GM10266 (cell line): Measurements from ENCODE around the gene SNRNP48.

ENCODE experiments used
- DNase-seq: peaks from one replicate; pipeline ENCODE4 v3.0.0; 2012; ENCODE audit errors: extremely low spot score
- TF ChIP-seq, protein P1 (sequence below): IDR thresholded peaks from 2 replicates; pipeline ENCODE4 v1.5.1; 2012; ENCODE audit warnings: mild to moderate bottlenecking, low read depth; ENCODE audit not compliant: control insufficient read depth, insufficient read depth; ENCODE audit errors: missing control alignments

The SNRNP48 gene

DNA sequence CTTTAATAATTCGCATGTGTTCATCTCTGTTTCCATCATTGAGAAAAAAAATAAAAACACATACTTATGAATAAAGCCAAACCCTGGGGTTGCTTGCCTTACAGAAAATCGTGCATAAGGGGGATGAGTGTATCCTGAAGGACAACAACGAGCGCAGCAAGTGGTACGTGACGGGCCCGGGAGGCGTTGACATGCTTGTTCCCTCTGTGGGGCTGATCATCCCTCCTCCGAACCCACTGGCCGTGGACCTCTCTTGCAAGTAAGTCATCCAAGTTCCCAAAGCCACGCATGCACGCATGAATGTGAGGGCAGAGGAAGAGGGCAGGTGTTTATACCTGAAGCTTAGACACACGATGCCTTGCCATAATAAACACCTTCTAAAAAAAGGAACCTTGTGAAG, 20.9 kb upstream of the SNRNP48 start:
- no peak for DNase-seq
- TF ChIP-seq, protein P1, sequence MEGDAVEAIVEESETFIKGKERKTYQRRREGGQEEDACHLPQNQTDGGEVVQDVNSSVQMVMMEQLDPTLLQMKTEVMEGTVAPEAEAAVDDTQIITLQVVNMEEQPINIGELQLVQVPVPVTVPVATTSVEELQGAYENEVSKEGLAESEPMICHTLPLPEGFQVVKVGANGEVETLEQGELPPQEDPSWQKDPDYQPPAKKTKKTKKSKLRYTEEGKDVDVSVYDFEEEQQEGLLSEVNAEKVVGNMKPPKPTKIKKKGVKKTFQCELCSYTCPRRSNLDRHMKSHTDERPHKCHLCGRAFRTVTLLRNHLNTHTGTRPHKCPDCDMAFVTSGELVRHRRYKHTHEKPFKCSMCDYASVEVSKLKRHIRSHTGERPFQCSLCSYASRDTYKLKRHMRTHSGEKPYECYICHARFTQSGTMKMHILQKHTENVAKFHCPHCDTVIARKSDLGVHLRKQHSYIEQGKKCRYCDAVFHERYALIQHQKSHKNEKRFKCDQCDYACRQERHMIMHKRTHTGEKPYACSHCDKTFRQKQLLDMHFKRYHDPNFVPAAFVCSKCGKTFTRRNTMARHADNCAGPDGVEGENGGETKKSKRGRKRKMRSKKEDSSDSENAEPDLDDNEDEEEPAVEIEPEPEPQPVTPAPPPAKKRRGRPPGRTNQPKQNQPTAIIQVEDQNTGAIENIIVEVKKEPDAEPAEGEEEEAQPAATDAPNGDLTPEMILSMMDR: no peak

DNA sequence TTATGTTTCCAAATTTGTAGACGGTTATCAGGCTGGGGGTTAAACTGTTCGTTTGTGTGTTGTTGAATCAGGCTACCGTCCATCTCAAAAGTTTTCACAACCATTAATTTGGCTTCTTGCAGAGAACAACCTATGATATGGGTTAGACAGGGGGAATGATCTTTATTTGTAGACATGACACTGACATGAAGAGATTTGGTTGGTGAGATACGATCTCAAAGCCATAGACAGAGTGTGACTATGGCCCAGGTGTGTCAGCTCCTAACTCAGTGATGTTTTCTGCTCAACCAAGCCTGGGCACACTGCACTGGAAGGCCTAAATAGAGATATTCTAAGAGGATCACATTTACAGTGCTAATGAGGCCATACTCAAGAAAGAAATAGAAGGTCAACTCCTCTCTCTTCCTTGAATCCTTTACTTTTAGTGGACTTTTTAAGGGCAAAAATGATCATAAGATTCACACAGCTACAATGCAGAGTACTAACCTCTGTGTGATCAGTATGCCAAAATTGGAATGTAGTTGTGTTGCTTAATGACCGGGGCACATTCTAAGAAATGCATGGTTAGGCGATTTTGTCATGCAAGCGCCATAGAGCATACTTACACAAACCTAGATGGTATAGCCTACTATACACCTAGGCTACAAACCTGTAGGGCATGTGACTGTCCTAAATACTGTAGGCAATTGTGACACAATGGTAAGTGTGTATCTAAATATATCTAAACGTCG, 17.6 kb upstream of the SNRNP48 start:
- TF ChIP-seq, protein P1: no peak
- DNase-seq: no peak

DNA sequence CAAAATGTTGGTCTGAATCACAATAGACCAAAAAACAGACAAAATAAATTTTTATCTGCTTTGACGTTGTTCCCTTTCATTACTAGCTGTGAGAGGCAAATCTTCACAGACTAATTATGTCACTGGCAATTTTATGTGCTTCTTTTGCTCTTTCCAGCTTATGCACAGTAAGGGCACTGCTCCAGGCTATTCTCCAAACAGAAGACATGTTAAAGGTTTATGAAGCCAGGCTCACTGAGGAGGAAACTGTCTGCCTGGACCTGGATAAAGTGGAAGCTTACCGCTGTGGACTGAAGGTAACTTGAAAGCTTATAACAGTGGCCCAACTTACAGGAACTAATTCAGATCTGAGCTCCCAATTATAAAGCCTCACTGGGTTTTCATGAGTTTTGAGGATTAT, 15.5 kb upstream of the SNRNP48 start:
- TF ChIP-seq, protein P1: no peak
- DNase-seq: no peak

DNA sequence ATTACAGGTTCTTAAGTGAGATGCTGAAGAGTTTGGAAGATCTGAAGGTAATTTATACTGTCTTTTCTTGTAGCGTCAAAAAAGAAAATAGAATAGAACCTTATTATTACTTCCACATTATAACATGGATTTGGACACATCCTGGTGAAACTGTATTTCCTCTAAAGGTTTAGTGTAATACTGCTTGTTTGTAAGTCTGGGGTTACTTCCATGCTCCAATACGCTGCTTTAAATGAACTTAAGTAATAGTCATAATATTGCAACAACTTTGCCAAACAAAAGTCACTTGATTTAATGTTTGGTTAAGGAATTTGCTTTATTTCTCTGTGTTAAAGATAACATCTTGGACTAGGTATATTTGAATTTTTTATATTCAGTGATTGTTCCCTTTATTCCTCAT, 11.5 kb upstream of the SNRNP48 start:
- no peak for DNase-seq
- TF ChIP-seq, protein P1: no peak

DNA sequence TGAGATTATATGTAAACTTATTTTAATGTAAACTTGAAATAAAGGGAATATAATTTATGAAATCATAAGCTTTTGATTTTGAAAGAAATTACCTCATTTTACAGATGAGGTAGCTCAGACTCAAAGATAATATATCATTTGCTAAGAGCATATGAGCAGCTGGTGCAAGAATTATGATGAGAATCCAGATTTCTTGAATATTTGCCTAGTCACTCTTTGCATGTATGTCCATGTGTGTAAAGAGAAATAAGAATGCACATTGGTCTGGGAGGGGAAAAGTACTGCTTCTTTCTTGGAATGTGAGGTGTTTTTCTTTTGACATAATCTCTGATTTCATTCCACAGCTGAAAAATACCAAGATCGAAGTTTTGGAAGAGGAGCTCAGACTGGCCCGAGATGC, 11.1 kb upstream of the SNRNP48 start:
- TF ChIP-seq, protein P1: no peak
- DNase-seq: no peak

DNA sequence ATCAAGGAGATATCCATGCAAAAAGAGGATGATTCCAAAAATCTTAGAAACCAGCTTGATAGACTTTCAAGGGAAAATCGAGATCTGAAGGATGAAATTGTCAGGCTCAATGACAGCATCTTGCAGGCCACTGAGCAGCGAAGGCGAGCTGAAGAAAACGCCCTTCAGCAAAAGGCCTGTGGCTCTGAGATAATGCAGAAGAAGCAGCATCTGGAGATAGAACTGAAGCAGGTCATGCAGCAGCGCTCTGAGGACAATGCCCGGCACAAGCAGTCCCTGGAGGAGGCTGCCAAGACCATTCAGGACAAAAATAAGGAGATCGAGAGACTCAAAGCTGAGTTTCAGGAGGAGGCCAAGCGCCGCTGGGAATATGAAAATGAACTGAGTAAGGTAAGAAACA, 10.1 kb upstream of the SNRNP48 start:
- TF ChIP-seq, protein P1: no peak
- DNase-seq: no peak

DNA sequence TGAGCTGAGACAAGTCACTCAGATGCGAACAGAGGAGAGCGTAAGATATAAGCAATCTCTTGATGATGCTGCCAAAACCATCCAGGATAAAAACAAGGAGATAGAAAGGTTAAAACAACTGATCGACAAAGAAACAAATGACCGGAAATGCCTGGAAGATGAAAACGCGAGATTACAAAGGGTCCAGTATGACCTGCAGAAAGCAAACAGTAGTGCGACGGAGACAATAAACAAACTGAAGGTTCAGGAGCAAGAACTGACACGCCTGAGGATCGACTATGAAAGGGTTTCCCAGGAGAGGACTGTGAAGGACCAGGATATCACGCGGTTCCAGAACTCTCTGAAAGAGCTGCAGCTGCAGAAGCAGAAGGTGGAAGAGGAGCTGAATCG, 9.5 kb upstream of the SNRNP48 start:
- TF ChIP-seq, protein P1: no peak
- DNase-seq: no peak
